Adrenal gland (tissue), 12 donors: ENCODE results near the gene CALN1. TPM values are rescaled to one million over a fixed set of nuclear protein-coding genes. Genes with fewer than 3 reads are reported as not detected.

Experiments used
- DNase-seq, 7 donors: peaks; one replicate each; pipeline ENCODE4 v3.0.0-alpha.2; 2019 to 2020
- H3K27ac ChIP-seq, 5 donors: fragments of 200-600 bp; sonication (generic) in 4 of 5; 1 replicate in 3 of 5; 2 replicates in 2 of 5; pipeline versions ENCODE4 v1.5.1 to v1.8.0; 2016 to 2020; ENCODE audit warnings: mild to moderate bottlenecking in 1 of 5
- H3K27me3 ChIP-seq: fragments of 200-600 bp; 2 replicates; pipeline ENCODE4 v1.8.0; 2021
- H3K36me3 ChIP-seq, 2 donors: fragments of 200-600 bp; replicated peaks in 1 of 2; 1 replicate in 1 of 2; 2 replicates in 1 of 2; pipeline versions ENCODE4 v1.5.1 to v1.8.0; 2018 to 2022
- H3K4me1 ChIP-seq, 2 donors: fragments of 200-600 bp; replicated peaks in 1 of 2; 1 replicate in 1 of 2; 2 replicates in 1 of 2; pipeline versions ENCODE4 v1.5.1 to v1.8.0; 2018 to 2021
- H3K4me3 ChIP-seq, 4 donors: fragments of 200-600 bp; sonication (generic) in 3 of 4; one replicate each; pipeline ENCODE4 v1.5.1; 2016 to 2018
- H3K9me3 ChIP-seq, 3 donors: fragments of 200-600 bp; sonication (generic) in 1 of 3; replicated peaks in 1 of 3; 1 replicate in 2 of 3; 2 replicates in 1 of 3; pipeline versions ENCODE4 v1.5.1 to v1.8.0; 2016 to 2021
- POLR2A ChIP-seq, 2 donors: fragments of 450-650 bp; IDR thresholded peaks; one replicate each; pipeline ENCODE4 v1.6.1; 2017; ENCODE audit warnings: antibody characterized with exemption in 2 of 2, mild to moderate bottlenecking in 2 of 2, moderate library complexity in 1 of 2
- WGBS, 4 donors: extraction: QIAGEN DNeasy Blood & Tissue Kit in 2 of 4; methylation state at CpG; one replicate each; pipeline versions ENCODE4 v1.1.5 to v1.1.7; 2013 to 2017; 5-methylcytosine and 5-hydroxymethylcytosine counted together
- intact Hi-C, 2 donors: fragments of 100-400 bp; cut with DNase I; formaldehyde crosslinking; loops; one replicate each; pipeline versions ENCODE4 v1.14.1 to v1.15.0; 2022 to 2023
- polyA plus RNA-seq, 3 donors: library from polyadenylated mRNA; stranded (reverse); fragments of 200-250 nt in 2 of 3; fragments of 350-450 nt in 1 of 3; fragmentation: Illumina TruSeq in 1 of 3; extraction: RNeasy Lipid Tissue Mini Kit (QIAGEN cat#74804) in 1 of 3; gene quantifications; one replicate each; pipeline ENCODE4 v1.2.3, GENCODE V29; 2013 to 2014
- total RNA-seq, 9 donors: library from RNA; depleted of rRNA in 4 of 9; stranded (reverse); fragments of >200 nt in 4 of 9; fragments of 120-200 nt in 1 of 9; fragmentation: NEBNext Ultra II Directional in 1 of 9; extraction: Animal tissue kit (Norgen Biotek cat#: 25700) in 1 of 9; gene quantifications; one replicate each; pipeline versions ENCODE4 v1.1.0 to v1.2.4, GENCODE V29; 2013 to 2023
- TF ChIP-seq, protein P1 (sequence below), 6 experiments: fragments of 450-650 bp in 4 of 6; fragments of 200-600 bp in 2 of 6; sonication (generic) in 1 of 6; IDR thresholded peaks; 1 replicate in 5 of 6; 2 replicates in 1 of 6; pipeline versions ENCODE4 v1.5.1 to v1.8.0; 2016 to 2021; ENCODE audit warnings: antibody characterized with exemption in 6 of 6, mild to moderate bottlenecking in 2 of 6, moderate library complexity in 1 of 6
- donor health status: healthy with polysubstance abuse.
- donor health status: Bipolar disorder and iron deficiency.
- donor health status: DM: yes; HTN: yes; CAD: no.
- donor health status: DM: no; HTN: no; CAD: no.
- donor health status: DM: no; HTN: no; CAD: no.
- donor health status: DM: yes; HTN: yes; CAD: no.

Gene CALN1
- total and polyA plus RNA-seq, 12 donors = 4.3 to 51.5 (median 15.2) TPM

GRCh38 chr7:72266771-72267170 is 145.4 kb downstream of the CALN1 start:
- WGBS, 4 donors = 48 to 69% (median 52%) methylated on average over 2 of the region's 2 CpGs
- intact Hi-C loops = no loop called here
- peak overlapping the region in 1 of 5 donors; percentile 24 for H3K27ac ChIP-seq
- H3K9me3 ChIP-seq = no peaks in the 10 kb centered on the region
- no peaks in the 10 kb centered on the region for H3K27me3 ChIP-seq
- no peaks in the 10 kb centered on the region for H3K36me3 ChIP-seq
- TF ChIP-seq POLR2A (IDR thresholded peaks at IDR 0.05) = no peak
- TF ChIP-seq, protein P1, sequence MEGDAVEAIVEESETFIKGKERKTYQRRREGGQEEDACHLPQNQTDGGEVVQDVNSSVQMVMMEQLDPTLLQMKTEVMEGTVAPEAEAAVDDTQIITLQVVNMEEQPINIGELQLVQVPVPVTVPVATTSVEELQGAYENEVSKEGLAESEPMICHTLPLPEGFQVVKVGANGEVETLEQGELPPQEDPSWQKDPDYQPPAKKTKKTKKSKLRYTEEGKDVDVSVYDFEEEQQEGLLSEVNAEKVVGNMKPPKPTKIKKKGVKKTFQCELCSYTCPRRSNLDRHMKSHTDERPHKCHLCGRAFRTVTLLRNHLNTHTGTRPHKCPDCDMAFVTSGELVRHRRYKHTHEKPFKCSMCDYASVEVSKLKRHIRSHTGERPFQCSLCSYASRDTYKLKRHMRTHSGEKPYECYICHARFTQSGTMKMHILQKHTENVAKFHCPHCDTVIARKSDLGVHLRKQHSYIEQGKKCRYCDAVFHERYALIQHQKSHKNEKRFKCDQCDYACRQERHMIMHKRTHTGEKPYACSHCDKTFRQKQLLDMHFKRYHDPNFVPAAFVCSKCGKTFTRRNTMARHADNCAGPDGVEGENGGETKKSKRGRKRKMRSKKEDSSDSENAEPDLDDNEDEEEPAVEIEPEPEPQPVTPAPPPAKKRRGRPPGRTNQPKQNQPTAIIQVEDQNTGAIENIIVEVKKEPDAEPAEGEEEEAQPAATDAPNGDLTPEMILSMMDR (IDR thresholded peaks at IDR 0.05) = no peak
- no peak for DNase-seq
- H3K4me1 ChIP-seq = no peaks in the 10 kb centered on the region
- H3K4me3 ChIP-seq = no peak overlapping the region

DNA sequence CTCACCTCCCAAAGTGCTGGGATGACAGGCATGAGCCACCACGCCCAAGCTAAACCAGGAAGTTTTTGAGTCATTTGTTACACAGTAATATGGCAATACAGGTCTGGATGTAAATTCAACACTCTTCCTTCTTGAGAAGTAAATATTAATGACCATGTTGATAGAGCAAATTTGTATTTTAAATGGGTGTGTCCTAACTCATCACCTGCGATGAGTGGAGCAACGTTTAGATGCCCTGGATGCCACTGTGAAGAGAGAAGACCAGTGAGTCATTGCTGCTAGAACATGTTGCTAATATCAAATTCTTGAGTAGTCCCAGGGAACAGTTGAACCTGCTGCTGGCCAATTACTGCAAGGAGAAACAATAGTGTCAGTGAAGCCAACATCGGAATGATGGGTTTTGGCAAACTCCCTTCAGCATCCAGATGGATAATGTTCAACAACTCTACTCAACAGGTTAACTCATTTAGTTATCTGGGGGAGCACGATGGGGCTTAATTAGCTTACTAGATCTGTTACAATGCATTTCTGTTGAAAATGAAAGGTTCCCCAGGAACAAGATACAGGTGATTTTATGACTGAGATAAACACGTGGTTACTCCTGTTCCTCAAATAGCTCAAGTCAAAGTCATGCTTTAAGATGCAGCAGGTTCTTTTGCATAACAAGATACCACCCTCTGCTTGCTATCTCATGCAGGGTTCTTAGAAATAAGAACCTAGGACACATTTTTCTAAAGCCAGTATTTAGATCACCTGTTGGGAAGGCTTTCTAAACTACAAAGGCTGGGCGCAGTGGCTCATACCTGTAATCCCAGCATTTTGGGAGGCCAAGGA is 146.8 kb downstream of the CALN1 start:
- 71 to 82% (median 74%) methylated on average over 7 of the region's 7 CpGs for WGBS, 4 donors
- Histone ChIP-seq H3K4me3 (no peak overlapping the region), H3K27ac (no peak overlapping the region), H3K36me3 (no peaks in the 10 kb centered on the region), H3K27me3 (no peaks in the 10 kb centered on the region), H3K4me1 (no peaks in the 10 kb centered on the region), H3K9me3 (no peaks in the 10 kb centered on the region)
- intact Hi-C loops = no loop called here
- no peak for DNase-seq
- no peak for TF ChIP-seq POLR2A (IDR thresholded peaks at IDR 0.05)
- TF ChIP-seq, protein P1 (IDR thresholded peaks at IDR 0.05) = no peak

DNA sequence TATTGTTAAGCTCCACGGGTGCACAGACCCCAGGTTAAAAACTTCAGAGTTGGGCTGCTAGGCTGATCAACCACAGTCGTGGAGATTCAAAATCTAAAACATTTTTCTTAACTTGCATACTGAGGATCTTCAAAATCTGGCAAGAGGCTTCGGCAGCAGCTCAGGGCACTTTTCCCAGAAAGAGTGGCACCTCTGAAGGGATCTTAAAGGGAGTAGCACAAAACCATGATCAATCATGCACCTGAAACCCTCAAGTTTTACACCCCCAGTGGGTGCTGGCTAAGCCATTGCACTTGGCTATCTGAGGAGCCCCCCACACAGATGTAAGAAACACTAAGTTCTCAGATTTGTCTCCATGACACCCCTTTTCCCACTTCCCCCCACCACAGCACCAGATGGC is 151.7 kb downstream of the CALN1 start:
- Histone ChIP-seq H3K27ac (no peak overlapping the region), H3K4me3 (no peak overlapping the region), H3K9me3 (no peaks in the 10 kb centered on the region), H3K36me3 (no peaks in the 10 kb centered on the region), H3K27me3 (no peaks in the 10 kb centered on the region), H3K4me1 (no peaks in the 10 kb centered on the region)
- intact Hi-C loops = no loop called here
- 35 to 57% (median 51%) methylated on average over 3 of the region's 3 CpGs for WGBS, 4 donors
- no peak for TF ChIP-seq POLR2A (IDR thresholded peaks at IDR 0.05)
- TF ChIP-seq, protein P1 (IDR thresholded peaks at IDR 0.05) = no peak
- DNase-seq = no peak

- intact Hi-C loops = no loop called here
- H3K9me3 ChIP-seq = no peaks in the 10 kb centered on the region
- no peak overlapping the region for H3K27ac ChIP-seq
- H3K4me1 ChIP-seq = no peaks in the 10 kb centered on the region
- TF ChIP-seq POLR2A (IDR thresholded peaks at IDR 0.05) = no peak
- TF ChIP-seq, protein P1 (IDR thresholded peaks at IDR 0.05) = no peak
- H3K4me3 ChIP-seq = no peak overlapping the region
- 22 to 56% (median 32%) methylated on average over 3 of the region's 3 CpGs for WGBS, 4 donors
- no peak for DNase-seq
- no peaks in the 10 kb centered on the region for H3K36me3 ChIP-seq
- no peaks in the 10 kb centered on the region for H3K27me3 ChIP-seq
Measured at GRCh38 chr7:72258074-72258473, 154.1 kb downstream of the CALN1 start.
